GM21529 (cell line): ENCODE data around the gene NEK6.

ENCODE experiments used
- ATAC-seq: cut with Tn5 transposase; IDR thresholded peaks from one replicate; pipeline ENCODE4 v1.9.1; 2021; ENCODE audit not compliant: unreplicated experiment

NEK6 gene

DNA sequence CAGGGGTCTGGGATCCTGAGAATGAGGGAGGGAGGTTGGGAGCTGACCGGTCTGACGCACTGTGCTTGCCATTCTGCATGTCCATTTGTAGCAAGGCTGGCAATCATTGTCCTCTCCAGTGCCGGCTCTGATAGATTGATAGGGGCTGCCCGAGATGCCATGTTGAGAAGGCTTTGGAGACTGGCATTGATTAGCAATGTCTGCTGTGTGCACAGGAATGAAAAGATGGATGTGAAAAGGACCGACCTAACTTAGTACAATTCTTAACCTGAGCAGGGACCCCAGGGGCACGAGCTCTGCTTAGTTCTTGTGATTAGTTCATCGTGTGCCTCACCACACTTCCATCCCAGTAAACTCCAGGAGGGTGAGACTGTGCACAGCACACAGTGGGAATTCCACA, 17.0 kb downstream of the NEK6 start:
- ATAC-seq, result no peak

DNA sequence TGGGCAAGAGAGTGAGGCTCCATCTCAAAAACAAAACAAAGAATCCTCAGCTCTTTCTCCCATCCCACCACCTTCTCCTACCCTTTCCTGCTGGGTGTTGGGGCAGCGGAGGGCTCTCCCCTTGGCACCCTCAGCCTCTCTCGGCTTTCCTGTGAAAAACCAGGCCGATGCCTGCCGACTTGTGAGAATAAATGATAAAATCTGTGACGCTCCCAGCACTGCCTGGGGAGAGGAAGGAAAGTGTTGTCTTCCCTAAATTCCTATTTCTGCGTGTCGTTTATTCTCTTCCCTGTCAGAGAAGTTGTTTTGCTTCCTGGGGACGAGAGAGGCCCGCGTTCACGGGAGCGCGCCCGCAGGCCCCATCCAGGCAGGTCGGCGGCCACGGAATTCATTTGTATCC, 19.7 kb downstream of the NEK6 start:
- no peak for ATAC-seq

DNA sequence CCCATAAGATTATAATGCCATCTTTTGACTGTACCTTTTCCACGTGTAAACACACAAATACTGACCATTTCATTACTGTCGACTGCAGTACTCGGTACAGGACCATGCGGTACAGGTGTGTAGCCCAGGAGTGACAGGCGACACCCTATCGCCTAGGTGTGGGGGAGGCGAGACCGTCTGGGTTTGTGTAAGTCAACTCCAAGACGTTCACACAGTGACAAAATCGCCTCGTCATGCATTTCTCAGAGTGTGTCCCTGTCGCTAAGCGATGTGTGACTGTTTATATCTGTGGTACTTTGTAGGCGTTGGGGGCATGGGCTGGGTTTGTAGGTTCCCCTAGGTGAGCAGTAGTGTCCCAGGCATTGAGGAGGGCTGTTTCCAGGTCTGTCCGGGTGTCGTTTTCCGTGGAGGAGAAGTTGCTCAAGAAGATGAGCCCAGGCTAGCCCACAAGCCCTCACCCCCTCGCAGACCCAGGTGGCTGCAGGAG, 20.3 kb downstream of the NEK6 start:
- ATAC-seq, result no peak

DNA sequence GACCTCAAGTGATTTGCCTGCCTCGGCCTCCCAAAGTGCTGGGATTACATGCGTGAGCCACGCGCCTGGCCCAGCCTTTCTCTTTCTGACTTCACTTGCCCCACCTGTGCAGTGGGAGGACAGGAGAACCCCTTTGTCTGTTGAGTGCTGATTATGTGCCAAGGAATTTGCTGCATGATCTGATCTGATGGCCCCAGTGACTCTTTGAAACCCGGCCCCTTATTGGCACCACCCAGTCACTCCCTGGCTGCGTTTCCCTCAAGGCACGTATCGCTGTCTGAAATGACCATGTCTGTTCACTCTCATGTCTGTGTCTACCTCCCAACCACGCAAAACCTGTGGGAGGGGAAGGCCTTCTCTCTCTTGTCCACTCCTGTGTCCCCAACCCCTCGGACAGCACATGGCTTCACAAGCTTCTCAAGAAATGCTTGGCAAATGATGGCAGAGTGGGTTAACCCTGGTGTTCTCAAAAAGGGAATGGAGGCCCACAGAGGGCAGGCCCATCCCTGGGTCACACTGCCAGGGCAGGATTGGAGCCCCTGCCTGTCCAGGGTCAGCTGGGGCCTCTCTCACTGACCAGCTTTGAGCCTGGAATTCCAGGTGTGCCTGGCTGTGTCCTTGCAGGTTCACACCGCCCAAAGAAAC, 21.9 kb downstream of the NEK6 start:
- ATAC-seq, result no peak

DNA sequence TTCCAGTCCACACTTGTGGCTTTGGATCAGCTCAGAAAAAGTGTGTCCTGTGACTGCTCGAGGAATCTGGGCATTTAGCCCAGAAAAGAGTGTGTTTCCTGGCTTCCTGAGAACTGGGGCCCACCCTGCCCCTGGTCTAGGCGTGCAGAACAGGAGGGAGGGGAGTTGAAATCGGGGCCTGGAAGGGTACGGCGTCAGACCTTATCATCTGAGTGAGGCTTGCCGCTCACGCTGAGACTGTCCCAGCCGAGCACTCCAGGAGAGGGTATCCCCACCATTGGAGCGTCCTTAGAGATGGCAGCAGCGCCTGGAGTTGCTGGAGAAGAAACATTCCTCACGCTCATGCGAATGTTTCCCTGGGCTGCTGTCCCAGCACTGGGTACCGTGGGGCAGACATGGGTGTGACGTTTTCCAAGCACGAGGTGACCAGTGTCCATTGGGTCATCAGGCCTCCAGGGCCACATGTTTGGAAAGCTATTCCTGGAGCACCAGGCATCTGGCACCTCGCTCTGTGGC, 22.5 kb downstream of the NEK6 start:
- ATAC-seq, result no peak

DNA sequence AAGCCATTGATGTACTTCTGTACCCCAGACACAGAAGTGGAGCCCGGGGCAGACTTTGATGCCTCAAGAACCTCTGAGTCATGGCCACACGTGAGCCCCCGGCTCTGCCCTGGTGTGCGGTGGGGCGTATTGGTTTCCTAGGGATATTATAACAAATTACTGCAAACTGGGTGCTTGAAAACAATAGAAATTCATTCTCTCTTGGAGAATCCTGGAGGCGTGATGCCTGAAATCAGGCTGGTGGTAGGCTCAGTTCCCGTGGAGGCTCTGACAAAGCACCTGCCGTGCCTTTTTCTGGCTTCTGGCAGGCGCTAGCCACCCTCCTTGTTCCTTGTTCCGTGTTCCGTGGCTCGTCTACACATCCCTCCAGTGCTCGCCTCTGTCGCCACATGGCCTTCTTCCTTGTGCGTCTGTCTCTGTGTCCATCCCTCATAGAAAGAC, 24.2 kb downstream of the NEK6 start:
- no peak for ATAC-seq

DNA sequence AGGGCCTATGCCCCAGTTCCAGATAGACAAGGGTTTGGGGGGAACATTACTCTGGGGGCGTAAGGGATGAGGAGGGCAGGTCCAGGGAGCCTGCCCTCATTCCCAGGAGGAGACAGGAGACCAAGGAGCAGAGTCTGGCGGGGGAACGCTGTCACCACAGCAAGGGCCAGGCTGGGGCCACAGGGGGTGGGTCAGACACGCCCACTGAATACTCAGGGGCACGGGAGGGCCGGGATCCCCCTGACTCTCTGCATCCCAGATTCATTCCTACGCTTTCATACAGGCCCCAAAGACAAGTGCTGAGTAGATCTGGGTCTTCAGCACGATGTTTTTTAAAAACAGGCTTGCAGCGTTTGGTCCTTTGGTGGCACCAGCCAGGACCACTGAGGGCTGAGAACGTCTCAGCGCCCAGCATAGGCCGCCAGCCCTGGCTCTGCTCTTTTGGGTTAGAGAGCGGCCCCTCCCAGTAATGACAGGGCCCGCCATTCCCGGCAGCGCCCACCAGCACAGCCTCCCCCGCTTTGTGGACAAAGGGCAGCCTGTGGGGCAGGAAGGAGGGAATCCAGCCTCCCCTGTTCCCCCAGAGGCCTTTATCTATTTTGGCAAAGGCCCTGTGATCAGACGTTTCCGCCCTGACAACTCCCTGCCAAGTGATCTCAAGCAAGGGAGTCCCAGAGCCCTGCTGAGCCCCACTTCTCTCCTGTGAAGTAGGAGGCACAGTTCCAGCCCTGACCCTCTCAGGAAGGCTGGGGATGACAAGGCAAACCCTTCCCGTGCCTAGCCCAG, 24.9 kb downstream of the NEK6 start:
- no peak for ATAC-seq

DNA sequence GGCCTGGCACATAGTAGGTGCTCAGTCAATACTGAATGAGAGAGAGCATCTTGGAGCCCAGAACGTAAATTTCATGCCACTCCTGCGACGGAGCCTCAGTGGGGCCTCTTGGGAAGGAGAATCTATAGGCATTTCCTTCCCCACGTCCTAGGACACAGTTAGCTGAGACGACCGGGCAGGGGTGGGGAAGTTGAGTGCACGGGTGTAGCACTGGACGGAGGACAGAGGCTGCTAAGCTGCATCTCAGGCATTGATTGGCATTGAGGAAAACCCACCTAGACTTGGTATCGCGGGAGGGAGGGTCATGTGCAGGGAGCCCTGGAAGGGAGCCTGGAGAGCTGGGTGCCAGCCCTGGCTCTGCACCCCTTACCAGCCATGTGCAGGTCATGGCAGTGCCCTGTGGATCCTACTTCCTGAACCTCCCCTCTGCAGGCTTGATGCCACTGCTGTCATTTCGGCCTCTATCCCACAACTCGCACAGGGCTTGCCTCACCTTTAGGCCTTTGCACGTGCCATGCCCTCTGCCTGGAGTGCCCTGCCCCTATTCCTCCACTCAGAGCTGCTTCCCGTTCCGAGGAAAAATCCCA, 25.6 kb downstream of the NEK6 start:
- ATAC-seq, result no peak

DNA sequence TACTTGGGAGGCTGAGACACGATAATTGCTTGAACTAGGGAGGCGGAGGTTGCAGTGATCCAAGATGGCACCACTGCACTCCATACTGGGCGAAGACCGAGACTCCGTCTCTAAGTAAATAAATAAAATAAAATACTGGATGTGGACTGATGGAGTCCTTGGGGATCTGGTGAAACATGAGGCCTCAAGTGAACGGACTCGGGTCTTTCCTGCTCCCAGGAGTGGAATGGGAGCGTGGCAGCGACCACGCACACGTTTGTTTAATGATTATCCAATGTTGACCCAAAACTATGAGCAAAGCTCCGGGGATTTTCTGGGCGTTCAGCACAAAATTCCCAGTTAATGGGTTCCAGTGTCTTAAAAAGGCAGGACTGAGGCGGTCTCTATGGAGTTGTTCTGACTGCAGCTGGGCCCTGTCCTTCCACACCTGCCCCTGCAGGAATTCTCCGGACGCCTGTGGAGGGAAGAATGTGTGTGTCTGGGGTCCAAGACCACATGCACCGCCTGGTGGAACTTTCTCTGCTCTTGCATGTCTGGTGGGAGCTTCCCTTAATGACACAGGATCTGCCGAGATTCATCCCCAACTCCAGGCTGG, 26.6 kb downstream of the NEK6 start:
- ATAC-seq, result no peak

DNA sequence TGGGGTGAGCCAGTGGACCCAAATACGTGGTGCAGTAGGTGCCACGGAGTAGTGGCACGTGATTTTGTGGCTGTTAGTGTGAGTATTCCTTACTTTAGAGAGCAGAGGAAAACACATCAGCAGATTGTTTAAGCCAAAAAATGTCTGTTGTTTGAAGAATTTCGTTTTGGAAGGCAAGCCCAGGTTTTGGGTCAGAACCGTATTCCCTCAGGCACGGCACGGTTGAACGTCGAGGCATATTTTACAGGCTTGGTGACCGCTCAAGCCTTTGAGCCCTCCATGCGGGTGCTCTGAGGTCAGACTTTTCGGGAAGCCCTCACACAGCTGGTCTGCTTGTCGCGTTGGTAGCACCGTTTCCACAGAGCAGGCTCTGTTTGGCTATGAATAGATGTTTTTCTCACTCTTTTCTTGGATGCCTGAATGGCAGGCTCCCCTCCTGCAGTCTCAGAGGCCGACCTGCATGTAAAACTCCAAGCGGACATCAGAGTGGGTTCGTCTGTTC, 27.2 kb downstream of the NEK6 start:
- ATAC-seq, result no peak

DNA sequence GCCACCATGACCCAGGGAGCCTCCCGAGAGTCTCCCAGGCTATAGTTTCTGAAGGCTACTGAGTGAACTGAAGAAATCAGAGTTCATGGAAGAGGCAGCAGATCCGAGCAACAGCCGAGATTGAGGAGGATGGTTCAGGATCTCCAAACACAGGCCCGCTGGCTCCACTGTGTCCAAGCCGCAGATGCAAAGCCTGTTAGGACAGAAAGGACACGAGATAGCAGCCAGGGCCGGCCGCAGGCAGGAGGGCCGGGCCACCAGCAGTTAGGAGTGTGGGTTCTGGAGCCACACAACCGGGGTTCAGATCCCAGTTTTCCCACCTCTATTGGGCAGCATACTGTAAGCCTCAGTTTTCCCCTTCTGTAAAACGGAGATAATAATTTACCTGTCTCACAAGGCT, 27.7 kb downstream of the NEK6 start:
- no peak for ATAC-seq

DNA sequence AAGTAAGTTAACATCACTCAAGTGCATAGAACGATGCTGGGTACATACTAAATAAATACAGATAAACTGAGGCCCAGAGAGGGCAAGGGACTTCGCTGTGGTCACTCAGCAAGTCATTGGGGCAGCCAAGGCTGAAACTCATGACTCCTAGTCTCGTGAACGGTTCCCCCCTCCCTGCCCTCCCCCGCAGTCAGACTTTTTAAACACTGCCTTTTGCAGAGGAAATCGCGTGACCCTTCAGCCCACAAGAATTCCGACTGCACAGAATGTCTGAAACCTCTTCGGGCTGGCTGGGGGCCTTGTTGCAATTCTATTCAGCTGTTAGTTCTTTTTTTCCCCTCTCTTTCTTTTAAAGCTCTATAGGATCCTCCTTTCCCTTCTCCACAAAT, 28.1 kb downstream of the NEK6 start:
- ATAC-seq, result peak; percentile 39

DNA sequence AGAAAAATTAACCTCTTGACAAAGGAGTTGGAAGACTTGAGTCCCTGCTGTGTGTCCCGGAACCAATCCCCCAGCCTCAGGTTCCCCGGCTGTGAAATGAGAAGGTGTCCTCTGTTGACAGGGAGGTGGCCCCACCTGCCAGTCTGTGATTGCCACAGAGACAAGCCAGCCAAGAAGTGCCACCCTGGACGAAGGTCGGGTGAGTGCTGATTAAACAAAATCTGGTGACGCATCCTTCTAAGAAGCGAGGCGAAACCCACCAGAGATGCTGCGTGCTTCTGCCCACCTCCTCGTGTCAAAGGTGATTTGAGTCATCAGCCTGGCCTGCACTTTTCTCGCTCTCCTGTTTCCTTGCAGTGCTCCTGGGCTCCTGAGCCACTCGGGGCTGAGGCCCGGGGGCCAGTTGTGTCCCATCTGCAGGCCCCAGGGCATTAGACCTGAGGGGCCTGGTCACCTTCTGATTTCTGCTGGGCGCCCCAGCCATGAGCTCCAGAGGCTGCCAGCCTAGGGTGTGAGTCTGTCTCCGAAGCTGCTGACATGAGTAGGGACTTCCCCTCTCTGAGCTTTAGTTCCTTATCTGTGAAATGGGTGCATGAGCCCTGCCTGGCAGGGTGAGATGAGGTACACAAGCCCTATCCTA, 28.7 kb downstream of the NEK6 start:
- peak; percentile 40 for ATAC-seq

DNA sequence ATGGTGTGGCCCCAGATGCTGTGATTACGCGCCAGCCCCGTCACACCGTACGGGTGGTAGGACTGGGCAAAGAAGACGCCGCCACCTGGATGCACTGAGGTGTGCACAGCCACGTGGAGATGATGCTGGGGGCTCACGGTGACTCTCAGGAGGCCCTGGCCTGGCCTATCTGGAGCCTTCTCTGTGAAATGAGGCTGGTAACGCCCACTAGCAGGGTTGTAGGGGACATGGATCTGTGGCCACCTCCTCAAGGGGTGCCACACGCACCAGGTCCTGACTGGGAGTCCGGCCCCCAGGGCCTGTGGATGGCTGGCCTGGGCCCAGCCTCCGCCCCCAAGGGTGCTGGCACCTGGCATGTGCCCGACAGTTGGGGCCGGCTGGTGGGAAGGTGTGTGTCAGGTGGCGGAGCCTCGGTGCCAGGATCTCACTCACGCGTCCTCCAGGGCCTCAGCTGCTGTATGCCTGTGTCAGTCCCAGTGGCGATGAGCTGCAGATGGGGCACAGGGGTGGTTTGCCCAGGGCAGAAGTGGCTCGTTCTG, 32.4 kb downstream of the NEK6 start:
- ATAC-seq, result no peak

DNA sequence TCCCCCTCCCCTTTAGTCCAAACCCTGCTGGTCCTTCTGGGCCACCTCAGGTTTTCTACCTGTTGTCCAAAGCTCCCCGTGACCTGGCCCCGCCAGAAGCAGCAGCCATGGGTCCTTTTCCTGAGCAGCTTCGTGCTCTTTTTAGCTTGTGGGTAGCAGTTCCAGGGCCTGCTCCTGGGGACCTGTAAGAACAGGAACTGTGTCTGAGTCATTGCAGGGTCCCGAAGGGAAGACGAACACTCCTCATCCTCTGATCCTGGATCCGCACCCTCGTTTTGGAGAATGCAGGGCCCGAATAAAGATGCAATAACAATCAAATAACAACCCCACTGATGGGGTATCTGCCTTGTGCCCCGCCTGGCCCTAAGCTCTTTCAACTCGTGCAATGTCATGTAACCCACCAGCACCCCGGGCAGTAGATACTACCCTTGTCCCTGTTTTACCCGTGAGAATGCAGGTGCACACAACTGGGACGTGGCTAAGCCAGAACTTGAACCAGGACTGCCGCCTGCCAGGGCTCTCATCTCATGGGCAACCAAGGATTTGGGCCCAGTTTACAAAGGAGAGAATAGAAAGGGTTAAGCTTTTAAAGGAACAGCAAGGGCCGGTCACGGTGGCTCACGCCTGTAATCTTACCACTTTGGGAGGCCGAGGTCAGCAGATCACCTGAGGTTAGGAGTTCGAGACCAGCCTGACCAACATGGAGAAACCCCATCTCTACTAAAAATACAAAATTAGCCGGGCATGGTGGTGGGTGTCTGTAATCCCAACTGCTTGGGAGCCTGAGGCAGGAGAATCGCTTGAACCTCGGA, 33.2 kb downstream of the NEK6 start:
- no peak for ATAC-seq

DNA sequence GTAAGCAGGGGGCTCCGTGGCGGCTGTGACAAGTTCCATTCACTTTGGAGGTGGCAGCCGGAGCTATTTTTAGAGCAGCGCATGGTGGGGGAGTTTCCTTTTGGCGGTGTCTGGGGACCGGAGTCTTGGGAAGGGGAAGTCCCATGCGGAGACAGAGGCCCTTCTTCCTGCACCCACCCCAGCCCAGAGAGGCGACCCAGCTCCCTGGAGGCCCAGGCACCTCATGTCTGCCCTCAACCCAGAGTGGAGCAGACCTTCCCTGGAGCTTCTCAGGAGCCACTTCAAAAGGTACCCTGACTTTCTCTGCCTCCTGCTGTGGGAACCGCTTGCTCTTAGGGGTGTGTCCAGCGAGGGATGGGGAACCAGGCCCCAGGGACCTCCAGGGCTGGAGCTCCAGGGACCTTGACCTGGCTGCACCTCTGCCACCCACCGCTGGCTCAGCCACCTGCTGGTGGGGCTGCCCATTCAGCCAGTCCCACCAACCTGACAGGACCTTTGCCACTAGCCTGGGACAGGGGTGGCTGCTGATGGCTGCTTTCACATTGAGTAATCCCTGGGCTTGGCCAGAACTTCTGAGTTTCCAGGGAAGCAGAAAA, 34.1 kb downstream of the NEK6 start:
- peak; percentile 50 for ATAC-seq

DNA sequence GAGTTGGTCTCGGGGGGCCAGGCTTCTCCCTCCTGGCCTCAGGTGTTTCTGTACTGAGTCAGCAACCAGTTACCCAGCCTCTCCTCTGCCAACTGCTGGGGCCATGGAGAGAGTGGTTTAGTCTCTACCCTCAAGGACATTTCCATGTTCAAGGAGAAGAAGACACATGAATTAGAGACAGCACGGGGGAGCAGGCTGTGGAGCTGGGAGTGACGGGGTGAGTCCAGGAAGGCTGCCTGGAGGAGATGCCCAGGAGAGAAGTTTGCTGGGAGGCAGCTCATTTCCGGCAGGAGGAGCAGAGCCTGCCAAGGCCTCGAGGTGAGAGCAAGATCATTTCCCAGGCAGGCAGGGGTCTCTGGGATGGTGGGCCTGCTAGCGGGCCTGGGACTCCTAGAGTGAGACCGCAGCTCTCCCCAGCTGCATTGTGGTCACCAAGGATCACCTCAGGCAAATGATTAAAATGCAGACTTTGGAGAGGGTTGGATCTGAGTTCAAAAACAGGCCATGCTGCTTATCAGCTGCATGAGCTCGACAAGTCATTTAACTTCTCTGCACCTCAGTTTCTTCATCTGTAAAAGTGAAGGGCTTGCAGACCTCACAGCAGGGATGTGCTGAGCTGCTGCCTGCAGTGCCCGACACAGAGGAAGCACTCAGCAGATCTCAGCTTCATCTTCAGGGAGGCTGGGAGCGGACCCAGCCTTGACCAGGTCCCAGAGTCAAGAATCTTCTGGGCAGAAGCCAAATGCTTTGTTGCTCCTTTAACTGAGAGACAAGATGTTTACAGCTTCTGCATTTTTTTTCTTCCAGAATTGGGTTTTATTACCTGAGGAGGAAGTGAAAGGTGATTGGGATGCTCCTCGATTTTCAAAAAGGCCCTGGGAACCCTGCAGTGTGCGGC, 35.2 kb downstream of the NEK6 start:
- no peak for ATAC-seq

DNA sequence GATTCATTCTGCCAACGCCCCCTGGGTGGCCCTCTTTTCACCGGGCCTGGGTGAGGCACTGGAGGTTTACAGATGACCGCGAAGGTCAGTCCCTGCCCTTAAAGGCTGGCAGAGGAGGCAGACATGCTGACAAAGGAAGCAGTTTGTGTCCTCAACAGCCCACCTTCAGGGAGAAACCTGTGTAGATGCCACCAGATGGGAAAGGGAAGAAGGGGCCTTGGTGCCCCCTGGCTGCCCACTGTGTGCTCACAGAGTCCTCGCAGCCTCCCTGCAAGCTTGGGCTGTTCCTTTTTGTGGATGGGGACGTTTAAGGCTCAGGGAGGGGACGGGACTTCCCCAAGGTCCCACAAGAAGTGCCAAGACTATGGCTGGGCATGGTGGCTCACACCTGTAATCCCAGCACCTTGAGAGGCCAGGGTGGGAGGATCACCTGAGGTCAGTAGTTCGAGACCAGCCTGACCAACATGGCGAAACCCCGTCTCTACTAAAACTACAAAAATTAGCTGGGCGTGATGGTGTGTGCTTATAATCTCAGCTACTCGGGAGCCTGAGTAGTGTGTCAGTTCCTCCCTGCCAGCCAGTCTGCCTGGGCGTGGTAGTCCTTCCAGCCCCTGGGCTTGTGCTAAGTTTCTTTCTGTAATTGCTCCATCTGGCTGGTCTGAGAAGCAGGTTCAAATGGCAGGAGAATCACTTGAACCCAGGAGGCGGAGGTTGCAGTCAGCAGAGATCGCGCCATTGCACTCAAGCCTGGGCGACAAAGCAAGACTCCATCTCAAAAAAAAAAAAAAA, 36.2 kb downstream of the NEK6 start:
- no peak for ATAC-seq
